Measurements from ENCODE around the gene CNST.
"Not testable (repeated sequence)": the region's sequence is repeated elsewhere in the genome, so short reads cannot be mapped to it uniquely, and the experiment has no call there.

CNST gene

GRCh38 chr1:246583056-246583440 is 16.8 kb downstream of the CNST start:
- Histone ChIP-seq H3K4me3 (ENCODE audit: insufficient read depth, low read depth, low read length, poor library complexity, severe bottlenecking) (no peak overlapping the region), H3K27ac (ENCODE audit: insufficient read depth, low read length, poor library complexity, severe bottlenecking) (no peak overlapping the region)

GRCh38 chr1:246583448-246584185 is 17.4 kb downstream of the CNST start:
- H3K4me1 ChIP-seq (ENCODE audit: control insufficient read depth, insufficient read depth, low read length, poor library complexity, severe bottlenecking) = peaks cover 2% of the 10 kb centered on the region
- H3K36me3 ChIP-seq (ENCODE audit: control insufficient read depth, insufficient read depth, low read length) = peaks cover 6% of the 10 kb centered on the region
- H3K4me3 ChIP-seq (ENCODE audit: insufficient read depth, low read depth, low read length, poor library complexity, severe bottlenecking) = no peak overlapping the region
- H3K27ac ChIP-seq (ENCODE audit: insufficient read depth, low read length, poor library complexity, severe bottlenecking) = no peak overlapping the region
- no peak for DNase-seq
- no peaks in the 10 kb centered on the region for H3K27me3 ChIP-seq (replicated peaks; ENCODE audit: control insufficient read depth, insufficient read depth, low read length, poor library complexity, severe bottlenecking)
- H3K9me3 ChIP-seq (ENCODE audit: control insufficient read depth, low read length) = no peaks in the 10 kb centered on the region

More at GRCh38 chr1:246583056-246583440, 16.8 kb downstream of the CNST start:
- H3K9me3 ChIP-seq (ENCODE audit: control insufficient read depth, low read length) = no peaks in the 10 kb centered on the region
- H3K4me1 ChIP-seq (ENCODE audit: control insufficient read depth, insufficient read depth, low read length, poor library complexity, severe bottlenecking) = peaks cover 2% of the 10 kb centered on the region
- H3K27me3 ChIP-seq (replicated peaks; ENCODE audit: control insufficient read depth, insufficient read depth, low read length, poor library complexity, severe bottlenecking) = no peaks in the 10 kb centered on the region
- no peak for DNase-seq
- peaks cover 6% of the 10 kb centered on the region for H3K36me3 ChIP-seq (ENCODE audit: control insufficient read depth, insufficient read depth, low read length)

- Histone ChIP-seq H3K36me3 (ENCODE audit: control insufficient read depth, insufficient read depth, low read length) (peaks cover 6% of the 10 kb centered on the region), H3K27ac (ENCODE audit: insufficient read depth, low read length, poor library complexity, severe bottlenecking) (no peak overlapping the region), H3K4me3 (ENCODE audit: insufficient read depth, low read depth, low read length, poor library complexity, severe bottlenecking) (no peak overlapping the region), H3K27me3 (replicated peaks; ENCODE audit: control insufficient read depth, insufficient read depth, low read length, poor library complexity, severe bottlenecking) (no peaks in the 10 kb centered on the region), H3K4me1 (ENCODE audit: control insufficient read depth, insufficient read depth, low read length, poor library complexity, severe bottlenecking) (peaks cover 2% of the 10 kb centered on the region), H3K9me3 (ENCODE audit: control insufficient read depth, low read length) (no peaks in the 10 kb centered on the region)
- no peak for DNase-seq
Observed at GRCh38 chr1:246587032-246587431, 20.8 kb downstream of the CNST start.

- no peak overlapping the region for H3K4me3 ChIP-seq (ENCODE audit: insufficient read depth, low read depth, low read length, poor library complexity, severe bottlenecking)
- H3K9me3 ChIP-seq (ENCODE audit: control insufficient read depth, low read length) = no peaks in the 10 kb centered on the region
- no peak for DNase-seq
- H3K27ac ChIP-seq (ENCODE audit: insufficient read depth, low read length, poor library complexity, severe bottlenecking) = no peak overlapping the region
- H3K27me3 ChIP-seq (replicated peaks; ENCODE audit: control insufficient read depth, insufficient read depth, low read length, poor library complexity, severe bottlenecking) = no peaks in the 10 kb centered on the region
- H3K4me1 ChIP-seq (ENCODE audit: control insufficient read depth, insufficient read depth, low read length, poor library complexity, severe bottlenecking) = peaks cover 2% of the 10 kb centered on the region
- peaks cover 6% of the 10 kb centered on the region for H3K36me3 ChIP-seq (ENCODE audit: control insufficient read depth, insufficient read depth, low read length)
Observed at GRCh38 chr1:246587606-246588005, 21.4 kb downstream of the CNST start.

GRCh38 chr1:246588159-246588721 is 22.0 kb downstream of the CNST start:
- Histone ChIP-seq H3K4me1 (ENCODE audit: control insufficient read depth, insufficient read depth, low read length, poor library complexity, severe bottlenecking) (peaks cover 2% of the 10 kb centered on the region), H3K36me3 (ENCODE audit: control insufficient read depth, insufficient read depth, low read length) (peaks cover 6% of the 10 kb centered on the region), H3K27ac (ENCODE audit: insufficient read depth, low read length, poor library complexity, severe bottlenecking) (no peak overlapping the region), H3K27me3 (replicated peaks; ENCODE audit: control insufficient read depth, insufficient read depth, low read length, poor library complexity, severe bottlenecking) (no peaks in the 10 kb centered on the region), H3K4me3 (ENCODE audit: insufficient read depth, low read depth, low read length, poor library complexity, severe bottlenecking) (no peak overlapping the region), H3K9me3 (ENCODE audit: control insufficient read depth, low read length) (no peaks in the 10 kb centered on the region)
- no peak for DNase-seq

- DNase-seq; H3K27me3 ChIP-seq (replicated peaks; ENCODE audit: control insufficient read depth, insufficient read depth, low read length, poor library complexity, severe bottlenecking); H3K4me3 ChIP-seq (ENCODE audit: insufficient read depth, low read depth, low read length, poor library complexity, severe bottlenecking); H3K36me3 ChIP-seq (ENCODE audit: control insufficient read depth, insufficient read depth, low read length); H3K27ac ChIP-seq (ENCODE audit: insufficient read depth, low read length, poor library complexity, severe bottlenecking); H3K4me1 ChIP-seq (ENCODE audit: control insufficient read depth, insufficient read depth, low read length, poor library complexity, severe bottlenecking); H3K9me3 ChIP-seq (ENCODE audit: control insufficient read depth, low read length): not testable (repeated sequence)
Observed at GRCh38 chr1:246589919-246590318, 23.7 kb downstream of the CNST start.

- Histone ChIP-seq H3K27me3 (replicated peaks; ENCODE audit: control insufficient read depth, insufficient read depth, low read length, poor library complexity, severe bottlenecking) (no peaks in the 10 kb centered on the region), H3K36me3 (ENCODE audit: control insufficient read depth, insufficient read depth, low read length) (peaks cover 14% of the 10 kb centered on the region), H3K4me3 (ENCODE audit: insufficient read depth, low read depth, low read length, poor library complexity, severe bottlenecking) (no peak overlapping the region), H3K9me3 (ENCODE audit: control insufficient read depth, low read length) (no peaks in the 10 kb centered on the region), H3K27ac (ENCODE audit: insufficient read depth, low read length, poor library complexity, severe bottlenecking) (no peak overlapping the region), H3K4me1 (ENCODE audit: control insufficient read depth, insufficient read depth, low read length, poor library complexity, severe bottlenecking) (peaks cover 5% of the 10 kb centered on the region)
- DNase-seq = no peak
Observed at GRCh38 chr1:246591047-246591446, 24.8 kb downstream of the CNST start.

GRCh38 chr1:246591504-246591903 is 25.2 kb downstream of the CNST start:
- DNase-seq = no peak
- Histone ChIP-seq H3K27ac (ENCODE audit: insufficient read depth, low read length, poor library complexity, severe bottlenecking) (no peak overlapping the region), H3K4me3 (ENCODE audit: insufficient read depth, low read depth, low read length, poor library complexity, severe bottlenecking) (no peak overlapping the region), H3K4me1 (ENCODE audit: control insufficient read depth, insufficient read depth, low read length, poor library complexity, severe bottlenecking) (peaks cover 5% of the 10 kb centered on the region), H3K27me3 (replicated peaks; ENCODE audit: control insufficient read depth, insufficient read depth, low read length, poor library complexity, severe bottlenecking) (no peaks in the 10 kb centered on the region), H3K9me3 (ENCODE audit: control insufficient read depth, low read length) (no peaks in the 10 kb centered on the region), H3K36me3 (ENCODE audit: control insufficient read depth, insufficient read depth, low read length) (peaks cover 15% of the 10 kb centered on the region)

GRCh38 chr1:246591958-246592357 is 25.7 kb downstream of the CNST start:
- DNase-seq = no peak
- Histone ChIP-seq H3K4me3 (ENCODE audit: insufficient read depth, low read depth, low read length, poor library complexity, severe bottlenecking) (no peak overlapping the region), H3K9me3 (ENCODE audit: control insufficient read depth, low read length) (no peaks in the 10 kb centered on the region), H3K36me3 (ENCODE audit: control insufficient read depth, insufficient read depth, low read length) (peaks cover 20% of the 10 kb centered on the region), H3K27ac (ENCODE audit: insufficient read depth, low read length, poor library complexity, severe bottlenecking) (no peak overlapping the region), H3K27me3 (replicated peaks; ENCODE audit: control insufficient read depth, insufficient read depth, low read length, poor library complexity, severe bottlenecking) (no peaks in the 10 kb centered on the region), H3K4me1 (ENCODE audit: control insufficient read depth, insufficient read depth, low read length, poor library complexity, severe bottlenecking) (peaks cover 5% of the 10 kb centered on the region)

GRCh38 chr1:246592695-246593094 is 26.4 kb downstream of the CNST start:
- Histone ChIP-seq H3K4me1 (ENCODE audit: control insufficient read depth, insufficient read depth, low read length, poor library complexity, severe bottlenecking) (peaks cover 5% of the 10 kb centered on the region), H3K9me3 (ENCODE audit: control insufficient read depth, low read length) (no peaks in the 10 kb centered on the region), H3K27me3 (replicated peaks; ENCODE audit: control insufficient read depth, insufficient read depth, low read length, poor library complexity, severe bottlenecking) (no peaks in the 10 kb centered on the region), H3K27ac (ENCODE audit: insufficient read depth, low read length, poor library complexity, severe bottlenecking) (no peak overlapping the region), H3K4me3 (ENCODE audit: insufficient read depth, low read depth, low read length, poor library complexity, severe bottlenecking) (no peak overlapping the region), H3K36me3 (ENCODE audit: control insufficient read depth, insufficient read depth, low read length) (peaks cover 20% of the 10 kb centered on the region)
- no peak for DNase-seq
